GM23338 (cell line): ENCODE data around the gene LMX1B. TPM values are rescaled to one million over a fixed set of nuclear protein-coding genes. Genes with fewer than 3 reads are reported as not detected.
A peak's percentile ranks its signal among the peaks of the same experiment; 100 is the strongest.

ENCODE experiments used
- ATAC-seq: fragments of 200-7000 bp; cut with Tn5 transposase; 3 replicates; pipeline ENCODE4 v1.9.1; 2020
- DNase-seq: peaks from one replicate; pipeline ENCODE4 v3.0.0-alpha.2; 2015; ENCODE audit warnings: low spot score
- H2AFZ ChIP-seq: fragments of 200-600 bp; sonication (generic); 2 replicates; pipeline ENCODE4 v1.8.0; 2016; ENCODE audit warnings: antibody characterized with exemption, mild to moderate bottlenecking, moderate library complexity
- H3F3A ChIP-seq: fragments of 200-600 bp; sonication (generic); replicated peaks from 2 replicates; pipeline ENCODE4 v1.8.0; 2017; ENCODE audit warnings: antibody characterized with exemption, mixed run types, low read depth
- H3K27ac ChIP-seq: fragments of 200-600 bp; sonication (generic); 2 replicates; pipeline ENCODE4 v1.6.1; 2016; ENCODE audit warnings: low read depth
- H3K27me3 ChIP-seq: fragments of 200-600 bp; sonication (generic); 2 replicates; pipeline ENCODE4 v1.8.0; 2016; ENCODE audit warnings: mild to moderate bottlenecking, mixed run types, moderate library complexity; ENCODE audit not compliant: insufficient read depth
- H3K36me3 ChIP-seq: fragments of 200-600 bp; sonication (generic); 2 replicates; pipeline ENCODE4 v1.8.0; 2016; ENCODE audit warnings: mild to moderate bottlenecking; ENCODE audit not compliant: insufficient read depth
- H3K4me1 ChIP-seq: fragments of 200-600 bp; sonication (generic); 2 replicates; pipeline ENCODE4 v1.8.0; 2016; ENCODE audit warnings: mild to moderate bottlenecking, moderate library complexity; ENCODE audit not compliant: insufficient read depth
- H3K4me2 ChIP-seq: fragments of 200-600 bp; sonication (generic); 2 replicates; pipeline ENCODE4 v1.7.1; 2017; ENCODE audit warnings: mixed run types
- H3K4me3 ChIP-seq: fragments of 200-600 bp; sonication (generic); 2 replicates; pipeline ENCODE4 v1.6.1; 2016; ENCODE audit warnings: mixed run types
- H3K79me2 ChIP-seq: fragments of 200-600 bp; sonication (generic); replicated peaks from 2 replicates; pipeline ENCODE4 v1.8.0; 2017; ENCODE audit warnings: mild to moderate bottlenecking; ENCODE audit not compliant: insufficient read depth
- H3K9me2 ChIP-seq: fragments of 200-600 bp; sonication (generic); 2 replicates; pipeline ENCODE4 v1.8.0; 2017; ENCODE audit not compliant: insufficient read depth
- H4K20me1 ChIP-seq: fragments of 200-600 bp; sonication (generic); replicated peaks from 2 replicates; pipeline ENCODE4 v1.8.0; 2017; ENCODE audit warnings: mild to moderate bottlenecking; ENCODE audit not compliant: insufficient read depth
- H3K27ac Mint-ChIP-seq: 2 replicates; pipeline ENCODE4 v1.8.0; 2020; ENCODE audit warnings: inconsistent platforms, mild to moderate bottlenecking, moderate library complexity, mixed read lengths
- H3K27me3 Mint-ChIP-seq: 3 replicates; pipeline ENCODE4 v1.8.0; 2022; ENCODE audit warnings: low read depth, mild to moderate bottlenecking, moderate library complexity, mixed read lengths, inconsistent platforms; ENCODE audit not compliant: insufficient read depth, poor library complexity
- H3K36me3 Mint-ChIP-seq: 3 replicates; pipeline ENCODE4 v1.8.0; 2021; ENCODE audit warnings: low read depth, mild to moderate bottlenecking, inconsistent platforms, moderate library complexity, mixed read lengths
- H3K4me1 Mint-ChIP-seq: 3 replicates; pipeline ENCODE4 v1.8.0; 2020; ENCODE audit warnings: mild to moderate bottlenecking, inconsistent platforms, mixed read lengths
- H3K4me3 Mint-ChIP-seq: 3 replicates; pipeline ENCODE4 v1.8.0; 2021; ENCODE audit warnings: moderate library complexity, mild to moderate bottlenecking, inconsistent platforms, mixed read lengths
- H3K9me3 Mint-ChIP-seq: 3 replicates; pipeline ENCODE4 v1.8.0; 2020; ENCODE audit warnings: moderate library complexity, mild to moderate bottlenecking, inconsistent platforms, mixed read lengths
- CTCF ChIP-seq, 2 experiments: fragments of 200-600 bp in 1 of 2; sonication (generic) in 1 of 2; conservative IDR thresholded peaks; 2 replicates each; pipeline versions ENCODE4 v1.5.1 to v1.6.1; 2016 to 2017; ENCODE audit warnings: antibody characterized with exemption in 2 of 2, low read depth in 2 of 2, mild to moderate bottlenecking in 2 of 2, moderate library complexity in 1 of 2
- EZH2phosphoT487 ChIP-seq: fragments of 200-600 bp; sonication (generic); IDR thresholded peaks from one replicate; pipeline ENCODE4 v1.8.1; 2018; ENCODE audit warnings: antibody characterized with exemption; ENCODE audit not compliant: unreplicated experiment
- NANOG ChIP-seq: IDR thresholded peaks from 2 replicates; pipeline ENCODE4 v1.6.1; 2016; ENCODE audit warnings: antibody characterized with exemption, borderline replicate concordance
- POLR2AphosphoS5 ChIP-seq: IDR thresholded peaks from 2 replicates; pipeline ENCODE4 v1.6.1; 2016; ENCODE audit warnings: antibody characterized with exemption, low read depth
- REST ChIP-seq: IDR thresholded peaks from one replicate; pipeline ENCODE4 v1.6.1; 2018; ENCODE audit warnings: antibody characterized with exemption; ENCODE audit not compliant: unreplicated experiment
- STAT1 ChIP-seq: IDR thresholded peaks from one replicate; pipeline ENCODE4 v1.6.1; 2016; ENCODE audit warnings: antibody characterized with exemption; ENCODE audit not compliant: unreplicated experiment
- ZNF114 ChIP-seq: fragments of 250-450 bp; sonication (Bioruptor Pico); IDR thresholded peaks from 2 replicates; pipeline ENCODE4 v1.5.0; 2020; ENCODE audit warnings: mild to moderate bottlenecking, moderate library complexity
- polyA plus RNA-seq: library from polyadenylated mRNA; unstranded; fragments of >200 nt; fragmentation: Nextera tagmentation; extraction: Ambion mirVana; gene quantifications from 2 replicates; pipeline ENCODE4 v1.2.1, GENCODE V29; 2016
- total RNA-seq: library from RNA; depleted of rRNA; stranded (reverse); fragments of >200 nt; shearing (Covaris generic); gene quantifications from 2 replicates; pipeline ENCODE4 v1.2.3, GENCODE V29; 2014

Gene LMX1B
- total and polyA plus RNA-seq, 2 experiments from 2014 or later = 0.08 to 0.21 TPM

DNA sequence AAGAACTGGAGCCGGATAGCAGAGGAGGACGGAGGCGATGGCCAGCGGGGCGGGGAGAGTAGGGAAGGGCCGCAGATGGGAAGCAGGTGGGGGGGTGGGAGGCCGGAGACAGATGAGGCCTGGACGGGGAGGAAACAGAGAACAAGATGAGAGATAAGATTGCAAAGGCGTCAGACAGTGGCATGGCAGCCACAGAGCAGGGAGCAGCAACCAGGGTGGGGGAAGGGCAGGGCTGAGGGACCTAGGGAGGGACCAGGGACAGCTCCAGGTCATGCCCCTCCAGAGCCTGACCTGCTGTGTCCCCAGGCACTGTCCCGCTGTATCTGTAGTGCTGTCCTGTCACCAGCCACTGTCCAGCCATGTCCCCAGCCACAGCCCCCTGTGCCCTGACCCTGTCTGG lies 49.6 kb upstream of the LMX1B start (continued):
- peak; percentile 56 for TF ChIP-seq REST
- no peak for TF ChIP-seq STAT1

DNA sequence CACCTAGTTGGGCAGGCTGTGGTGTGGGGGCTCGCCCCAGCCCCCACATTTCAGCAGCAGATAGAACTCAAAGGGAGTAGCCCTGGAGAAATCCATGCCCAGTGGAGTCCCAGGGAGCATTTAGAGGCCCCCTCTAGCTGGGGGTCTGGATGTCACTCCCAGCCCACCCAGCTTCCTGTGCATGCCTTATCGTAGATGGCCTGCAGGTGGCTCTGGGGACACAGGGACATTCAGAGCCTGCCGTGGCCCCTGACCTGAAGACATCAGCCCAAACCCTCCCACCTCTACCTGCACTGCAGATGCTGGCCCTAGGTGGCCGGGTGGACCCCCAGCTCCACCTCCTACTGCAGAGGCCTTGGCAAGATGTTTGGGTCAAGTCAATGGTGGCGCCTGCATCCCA lies 49.0 kb upstream of the LMX1B start:
- Histone ChIP-seq H3K9me2 (no peaks in the 10 kb centered on the region), H3K79me2 (no peaks in the 10 kb centered on the region), H3K4me3 (no peak overlapping the region), H3K36me3 (no peaks in the 10 kb centered on the region), H3K4me1 (no peaks in the 10 kb centered on the region), H4K20me1 (no peaks in the 10 kb centered on the region), H2AFZ (no peak overlapping the region), H3K4me2 (no peak overlapping the region), H3K27ac (no peak overlapping the region), H3K27me3 (no peaks in the 10 kb centered on the region), H3F3A (no peaks in the 10 kb centered on the region)
- Mint-ChIP-seq H3K9me3 (no peaks in the 10 kb centered on the region), H3K27me3 (peaks cover 6% of the 10 kb centered on the region), H3K4me3 (no peak overlapping the region), H3K36me3 (no peaks in the 10 kb centered on the region), H3K27ac (no peak overlapping the region), H3K4me1 (no peaks in the 10 kb centered on the region)
- peak; percentile 68 for DNase-seq
- peak; percentile 88 for ATAC-seq
- peak; percentile 52 to 73 for TF ChIP-seq CTCF (conservative IDR thresholded peaks at IDR 0.05; ENCODE audit: low read depth in 2 of 2)
- TF ChIP-seq REST = no peak
- no peak for TF ChIP-seq ZNF114 (CRISPR knock-in tag)
- TF ChIP-seq EZH2phosphoT487 = no peak
- no peak for TF ChIP-seq NANOG
- no peak for TF ChIP-seq STAT1
- no peak for TF ChIP-seq POLR2AphosphoS5
